Muscle layer of duodenum (tissue), 2 donors: Measurements from ENCODE around the gene SNORC.

ENCODE experiments used
- H3K27ac ChIP-seq: one replicate; pipeline ENCODE4 v1.7.0; 2013; ENCODE audit warnings: mild to moderate bottlenecking, low read length
- H3K27me3 ChIP-seq: one replicate; pipeline ENCODE4 v1.7.0; 2013; ENCODE audit warnings: low read depth, mild to moderate bottlenecking, control low read depth, low read length
- H3K36me3 ChIP-seq, 2 donors: one replicate each; pipeline ENCODE4 v1.7.0; 2013; ENCODE audit warnings: low read length in 2 of 2, control low read depth in 1 of 2, mild to moderate bottlenecking in 1 of 2; ENCODE audit not compliant: insufficient read depth in 2 of 2, control insufficient read depth in 1 of 2
- H3K4me1 ChIP-seq, 2 donors: one replicate each; pipeline ENCODE4 v1.7.0; 2013; ENCODE audit warnings: low read length in 2 of 2, mild to moderate bottlenecking in 2 of 2, control low read depth in 1 of 2, moderate library complexity in 1 of 2; ENCODE audit not compliant: insufficient read depth in 2 of 2, control insufficient read depth in 1 of 2
- H3K4me3 ChIP-seq, 2 donors: one replicate each; pipeline ENCODE4 v1.7.0; 2013; ENCODE audit warnings: low read length in 2 of 2, low read depth in 1 of 2, mild to moderate bottlenecking in 1 of 2
- H3K9me3 ChIP-seq, 2 donors: one replicate each; pipeline ENCODE4 v1.7.0; 2013; ENCODE audit warnings: low read length in 2 of 2, control low read depth in 1 of 2, mild to moderate bottlenecking in 1 of 2; ENCODE audit not compliant: control insufficient read depth in 1 of 2
- donor health status: healthy.

The SNORC gene

GRCh38 chr2:232891621-232892071 lies 21.6 kb downstream of the SNORC start:
- no peaks in the 10 kb centered on the region for H3K36me3 ChIP-seq
- peaks cover 5% of the 10 kb centered on the region for H3K27me3 ChIP-seq
- no peaks in the 10 kb centered on the region for H3K9me3 ChIP-seq
- no peak overlapping the region for H3K4me3 ChIP-seq
- H3K27ac ChIP-seq = no peak overlapping the region
- H3K4me1 ChIP-seq = peaks cover 0 to 4% of the 10 kb centered on the region in 2 donors

GRCh38 chr2:232892221-232892620 lies 22.2 kb downstream of the SNORC start:
- H3K36me3 ChIP-seq = no peaks in the 10 kb centered on the region
- no peak overlapping the region for H3K27ac ChIP-seq
- peaks cover 0 to 4% of the 10 kb centered on the region in 2 donors for H3K4me1 ChIP-seq
- H3K9me3 ChIP-seq = no peaks in the 10 kb centered on the region
- no peak overlapping the region for H3K4me3 ChIP-seq
- peaks cover 5% of the 10 kb centered on the region for H3K27me3 ChIP-seq

- H3K36me3 ChIP-seq = no peaks in the 10 kb centered on the region
Observed at GRCh38 chr2:232892843-232893242, 22.8 kb downstream of the SNORC start.

GRCh38 chr2:232893834-232894233 lies 23.8 kb downstream of the SNORC start:
- peaks cover 5% of the 10 kb centered on the region for H3K27me3 ChIP-seq
- H3K4me3 ChIP-seq = no peak overlapping the region
- no peaks in the 10 kb centered on the region for H3K36me3 ChIP-seq
- no peaks in the 10 kb centered on the region for H3K9me3 ChIP-seq
- H3K27ac ChIP-seq = no peak overlapping the region
- H3K4me1 ChIP-seq = peaks cover 0 to 4% of the 10 kb centered on the region in 2 donors

More at GRCh38 chr2:232892843-232893242, 22.8 kb downstream of the SNORC start:
- Histone ChIP-seq H3K27me3 (peaks cover 5% of the 10 kb centered on the region), H3K27ac (no peak overlapping the region), H3K9me3 (no peaks in the 10 kb centered on the region), H3K4me3 (no peak overlapping the region), H3K4me1 (peaks cover 0 to 4% of the 10 kb centered on the region in 2 donors)

- H3K9me3 ChIP-seq = no peaks in the 10 kb centered on the region
- peaks cover 5% of the 10 kb centered on the region for H3K27me3 ChIP-seq
- H3K27ac ChIP-seq = no peak overlapping the region
- H3K36me3 ChIP-seq = no peaks in the 10 kb centered on the region
- no peak overlapping the region for H3K4me3 ChIP-seq
- H3K4me1 ChIP-seq = peaks cover 0 to 4% of the 10 kb centered on the region in 2 donors
Observed at GRCh38 chr2:232894251-232894650, 24.2 kb downstream of the SNORC start.

GRCh38 chr2:232894746-232895145 lies 24.7 kb downstream of the SNORC start:
- no peaks in the 10 kb centered on the region for H3K9me3 ChIP-seq
- H3K4me3 ChIP-seq = no peak overlapping the region
- H3K36me3 ChIP-seq = no peaks in the 10 kb centered on the region
- peaks cover 5% of the 10 kb centered on the region for H3K27me3 ChIP-seq
- H3K27ac ChIP-seq = no peak overlapping the region
- H3K4me1 ChIP-seq = peaks cover 0 to 4% of the 10 kb centered on the region in 2 donors

- H3K27ac ChIP-seq = no peak overlapping the region
- no peaks in the 10 kb centered on the region for H3K9me3 ChIP-seq
- peaks cover 0 to 3% of the 10 kb centered on the region in 2 donors for H3K4me1 ChIP-seq
- H3K4me3 ChIP-seq = no peak overlapping the region
- no peaks in the 10 kb centered on the region for H3K36me3 ChIP-seq
- H3K27me3 ChIP-seq = no peaks in the 10 kb centered on the region
Observed at GRCh38 chr2:232896111-232896510, 26.0 kb downstream of the SNORC start.

GRCh38 chr2:232896720-232897597 lies 26.9 kb downstream of the SNORC start:
- Histone ChIP-seq H3K9me3 (no peaks in the 10 kb centered on the region), H3K4me3 (no peak overlapping the region), H3K36me3 (no peaks in the 10 kb centered on the region), H3K4me1 (no peaks in the 10 kb centered on the region), H3K27me3 (no peaks in the 10 kb centered on the region), H3K27ac (no peak overlapping the region)

GRCh38 chr2:232897598-232898408 lies 27.7 kb downstream of the SNORC start:
- H3K27ac ChIP-seq = no peak overlapping the region
- no peaks in the 10 kb centered on the region for H3K4me1 ChIP-seq
- H3K9me3 ChIP-seq = no peaks in the 10 kb centered on the region
- no peaks in the 10 kb centered on the region for H3K27me3 ChIP-seq
- no peaks in the 10 kb centered on the region for H3K36me3 ChIP-seq
- no peak overlapping the region for H3K4me3 ChIP-seq

GRCh38 chr2:232898592-232899543 lies 28.8 kb downstream of the SNORC start:
- no peaks in the 10 kb centered on the region for H3K9me3 ChIP-seq
- no peaks in the 10 kb centered on the region for H3K4me1 ChIP-seq
- H3K27me3 ChIP-seq = no peaks in the 10 kb centered on the region
- no peak overlapping the region for H3K4me3 ChIP-seq
- H3K36me3 ChIP-seq = no peaks in the 10 kb centered on the region
- no peak overlapping the region for H3K27ac ChIP-seq
